ENCODE data around the gene SH3D21.

Gene SH3D21

GRCh38 chr1:36303650-36304360, 2.4 kb upstream of the SH3D21 start:
- no peak for DNase-seq (ENCODE audit: low spot score)

GRCh38 chr1:36304521-36304920, 1.6 kb upstream of the SH3D21 start:
- no peak for DNase-seq (ENCODE audit: low spot score)

- no peak for DNase-seq (ENCODE audit: low spot score)
These were observed 926 bp upstream of the SH3D21 start for GRCh38 chr1:36304970-36305914.

GRCh38 chr1:36305915-36306209, 306 bp upstream of the SH3D21 start:
- no peak for DNase-seq (ENCODE audit: low spot score)

- DNase-seq (ENCODE audit: low spot score): peak; percentile 96
These were observed 811 bp downstream of the SH3D21 start for GRCh38 chr1:36306902-36307456.

GRCh38 chr1:36307601-36308330, 1.6 kb downstream of the SH3D21 start:
- DNase-seq (ENCODE audit: low spot score): no peak

GRCh38 chr1:36309397-36309796, 3.2 kb downstream of the SH3D21 start:
- DNase-seq (ENCODE audit: low spot score): no peak

- no peak for DNase-seq (ENCODE audit: low spot score)
These were observed 14.2 kb downstream of the SH3D21 start for GRCh38 chr1:36320291-36320761.

GRCh38 chr1:36320767-36321118, 14.6 kb downstream of the SH3D21 start:
- DNase-seq (ENCODE audit: low spot score): no peak

GRCh38 chr1:36321119-36321951, 15.2 kb downstream of the SH3D21 start:
- DNase-seq (ENCODE audit: low spot score): no peak

- DNase-seq (ENCODE audit: low spot score): no peak
These were observed 16.0 kb downstream of the SH3D21 start for GRCh38 chr1:36322041-36322785.

- DNase-seq (ENCODE audit: low spot score): peak; percentile 45
These were observed 16.8 kb downstream of the SH3D21 start for GRCh38 chr1:36322786-36323635.

GRCh38 chr1:36323636-36324352, 17.6 kb downstream of the SH3D21 start, which contains the start of gene EVA1B:
EVA1B (minus strand) TSS chr1:36323645; CDS start chr1:36323037, 608 bp downstream.
- peak; percentile 69 for DNase-seq (ENCODE audit: low spot score)

GRCh38 chr1:36324353-36324703, 18.2 kb downstream of the SH3D21 start:
- no peak for DNase-seq (ENCODE audit: low spot score)

GRCh38 chr1:36326499-36326898, 20.3 kb downstream of the SH3D21 start:
- DNase-seq (ENCODE audit: low spot score): no peak

- no peak for DNase-seq (ENCODE audit: low spot score)
These were observed 21.4 kb downstream of the SH3D21 start for GRCh38 chr1:36327421-36328087.

- DNase-seq (ENCODE audit: low spot score): no peak
These were observed 21.9 kb downstream of the SH3D21 start for GRCh38 chr1:36328088-36328480.

GRCh38 chr1:36328713-36329112, 22.5 kb downstream of the SH3D21 start:
- DNase-seq (ENCODE audit: low spot score): no peak

- no peak for DNase-seq (ENCODE audit: low spot score)
These were observed 23.6 kb downstream of the SH3D21 start for GRCh38 chr1:36329817-36330216.
